Suppressor macrophage (primary cell): ENCODE results near the gene SLC5A6.
"Not testable (repeated sequence)": the region's sequence is repeated elsewhere in the genome, so short reads cannot be mapped to it uniquely, and the experiment has no call there.

ENCODE experiments used
- DNase-seq, 4 experiments: peaks; one replicate each; pipeline ENCODE4 v3.0.0-alpha.2; 2020 to 2022

SLC5A6 gene

GRCh38 chr2:27204566-27204965, 7.5 kb downstream of the SLC5A6 start:
- no peak for DNase-seq

- no peak for DNase-seq
These were observed 8.3 kb downstream of the SLC5A6 start for GRCh38 chr2:27203741-27204140.

GRCh38 chr2:27202854-27203253, 9.2 kb downstream of the SLC5A6 start:
- DNase-seq, result peak; percentile 74 to 92 (median 84)

- DNase-seq, result no peak
These were observed 10.4 kb downstream of the SLC5A6 start for GRCh38 chr2:27201675-27202074.

GRCh38 chr2:27199241-27199640, 12.8 kb downstream of the SLC5A6 start:
- DNase-seq, result no peak

GRCh38 chr2:27198627-27199026, 13.4 kb downstream of the SLC5A6 start:
- no peak for DNase-seq

- not testable (repeated sequence) for DNase-seq
These were observed 14.0 kb downstream of the SLC5A6 start for GRCh38 chr2:27198068-27198467.

- DNase-seq, result not testable (repeated sequence)
These were observed 16.3 kb downstream of the SLC5A6 start for GRCh38 chr2:27195799-27196198.

GRCh38 chr2:27194538-27195354, 17.3 kb downstream of the SLC5A6 start:
- DNase-seq, result no peak

GRCh38 chr2:27191070-27191829, 20.8 kb downstream of the SLC5A6 start:
- peak; percentile 78 to 85 (median 82) for DNase-seq

- no peak for DNase-seq
These were observed 22.1 kb downstream of the SLC5A6 start for GRCh38 chr2:27189989-27190388.

- DNase-seq, result no peak
These were observed 25.3 kb downstream of the SLC5A6 start for GRCh38 chr2:27186613-27187345.

GRCh38 chr2:27185331-27186026, 26.6 kb downstream of the SLC5A6 start:
- peak; percentile 82 to 92 (median 88) for DNase-seq

- DNase-seq, result no peak
These were observed 28.0 kb downstream of the SLC5A6 start for GRCh38 chr2:27184115-27184514.

- DNase-seq, result no peak
These were observed 29.7 kb downstream of the SLC5A6 start for GRCh38 chr2:27182346-27182745.

- no peak for DNase-seq
These were observed 32.6 kb downstream of the SLC5A6 start for GRCh38 chr2:27179344-27180000.

GRCh38 chr2:27178469-27178868, 33.6 kb downstream of the SLC5A6 start:
- no peak for DNase-seq

- DNase-seq, result no peak
These were observed 34.4 kb downstream of the SLC5A6 start for GRCh38 chr2:27177441-27178351.

GRCh38 chr2:27175781-27176180, 36.3 kb downstream of the SLC5A6 start:
- not testable (repeated sequence) for DNase-seq

GRCh38 chr2:27175330-27175729, 36.7 kb downstream of the SLC5A6 start:
- DNase-seq, result no peak

- no peak for DNase-seq
These were observed 37.4 kb downstream of the SLC5A6 start for GRCh38 chr2:27174638-27175037.
